Measurements from ENCODE around the gene PRPF40A. TPM values are rescaled to one million over a fixed set of nuclear protein-coding genes. Genes with fewer than 3 reads are reported as not detected.

PRPF40A gene
- total and polyA plus RNA-seq, 11 donors, result 9.8 to 53.5 (median 34.3) TPM

GRCh38 chr2:152657043-152657442 is 60.2 kb downstream of the PRPF40A start:
- Histone ChIP-seq H3K4me3 (no peak overlapping the region), H3K27me3 (no peaks in the 10 kb centered on the region), H3K4me1 (no peaks in the 10 kb centered on the region), H3K36me3 (peaks cover 0 to 100% (median 93%) of the 10 kb centered on the region in 9 donors), H3K9me3 (no peaks in the 10 kb centered on the region), H3K27ac (no peak overlapping the region)
- TF ChIP-seq CTCF (IDR thresholded peaks at IDR 0.05) (no peak), POLR2A (IDR thresholded peaks at IDR 0.05) (no peak)
- intact Hi-C loops (cut with DNase I), result no loop called here
- DNase-seq (no peak), ATAC-seq (no peak)
- 88 to 92% (median 90%) methylated on average over 4 of the region's 4 CpGs for WGBS, 4 donors

- whole genome bisulfite sequencing, 4 donors, result 66 to 82% (median 73%) methylated on average over 1 of the region's 1 CpG
- intact Hi-C loops (cut with DNase I), result no loop called here
- Histone ChIP-seq H3K4me3 (no peak overlapping the region), H3K4me1 (no peaks in the 10 kb centered on the region), H3K9me3 (no peaks in the 10 kb centered on the region), H3K27me3 (no peaks in the 10 kb centered on the region), H3K36me3 (peaks cover 0 to 100% (median 81%) of the 10 kb centered on the region in 9 donors), H3K27ac (no peak overlapping the region)
- DNase-seq (no peak), ATAC-seq (no peak)
- TF ChIP-seq CTCF (IDR thresholded peaks at IDR 0.05) (no peak), POLR2A (IDR thresholded peaks at IDR 0.05) (no peak)
Observed at GRCh38 chr2:152655880-152656279, 61.4 kb downstream of the PRPF40A start.

- Histone ChIP-seq H3K4me3 (no peak overlapping the region), H3K27me3 (no peaks in the 10 kb centered on the region), H3K9me3 (no peaks in the 10 kb centered on the region), H3K27ac (no peak overlapping the region), H3K36me3 (peaks cover 0 to 87% (median 41%) of the 10 kb centered on the region in 9 donors), H3K4me1 (peaks cover 0 to 21% (median 7%) of the 10 kb centered on the region in 12 donors)
- WGBS, 4 donors, result 77 to 81% (median 79%) methylated on average over 2 of the region's 2 CpGs
- DNase-seq (no peak), ATAC-seq (no peak)
- intact Hi-C loops (cut with DNase I), result no loop called here
- TF ChIP-seq POLR2A (IDR thresholded peaks at IDR 0.05) (no peak), CTCF (IDR thresholded peaks at IDR 0.05) (no peak)
Observed at GRCh38 chr2:152651834-152652233, 65.4 kb downstream of the PRPF40A start.

GRCh38 chr2:152650768-152651371 is 66.4 kb downstream of the PRPF40A start:
- no peak for TF ChIP-seq POLR2A (IDR thresholded peaks at IDR 0.05)
- TF ChIP-seq CTCF (IDR thresholded peaks at IDR 0.05), result no peak
- ATAC-seq (no peak), DNase-seq (no peak)
- WGBS, 4 donors, result 91 to 94% (median 92%) methylated on average over 6 of the region's 6 CpGs
- Histone ChIP-seq H3K36me3 (peaks cover 0 to 78% (median 31%) of the 10 kb centered on the region in 9 donors), H3K27me3 (no peaks in the 10 kb centered on the region), H3K27ac (no peak overlapping the region), H3K4me3 (no peak overlapping the region), H3K4me1 (peaks cover 0 to 23% (median 8%) of the 10 kb centered on the region in 12 donors), H3K9me3 (no peaks in the 10 kb centered on the region)
- intact Hi-C loops (cut with DNase I), result no loop called here

Measured in heart left ventricle (tissue), 16 donors.